Kidney (tissue), 14 donors: ENCODE measurements around the gene MGAT4B. TPM values are rescaled to one million over a fixed set of nuclear protein-coding genes. Genes with fewer than 3 reads are reported as not detected.

Experiments
- DNase-seq, 5 donors: peaks; one replicate each; pipeline ENCODE4 v3.0.0-alpha.2; 2013 to 2020
- FAIRE-seq: peaks from 2 replicates; lab custom pipeline; 2012; peaks lifted over from hg19 to GRCh38; lab: Jason Lieb, UNC
- H3K27ac ChIP-seq, 2 donors: one replicate each; pipeline ENCODE4 v1.7.0; 2013; ENCODE audit warnings: low read depth in 2 of 2, low read length in 2 of 2, inconsistent platforms in 1 of 2
- H3K27me3 ChIP-seq: one replicate; pipeline ENCODE4 v1.7.1; 2013; ENCODE audit warnings: low read length, inconsistent platforms; ENCODE audit not compliant: control insufficient read depth, insufficient read depth
- H3K36me3 ChIP-seq, 3 donors: one replicate each; pipeline versions ENCODE4 v1.7.0 to v1.7.1; 2013; ENCODE audit warnings: low read length in 3 of 3, control low read depth in 1 of 3, inconsistent platforms in 1 of 3; ENCODE audit not compliant: insufficient read depth in 3 of 3, control insufficient read depth in 2 of 3
- H3K4me1 ChIP-seq, 3 donors: one replicate each; pipeline versions ENCODE4 v1.7.0 to v1.7.1; 2013; ENCODE audit warnings: low read length in 3 of 3, inconsistent platforms in 1 of 3, low read depth in 1 of 3; ENCODE audit not compliant: control insufficient read depth in 2 of 3, insufficient read depth in 2 of 3
- H3K4me3 ChIP-seq, 3 donors: one replicate each; pipeline versions ENCODE4 v1.7.0 to v1.8.1; 2013; ENCODE audit warnings: low read length in 3 of 3, control low read depth in 1 of 3, inconsistent platforms in 1 of 3
- H3K9ac ChIP-seq, 3 donors: one replicate each; pipeline versions ENCODE4 v1.7.0 to v1.7.1; 2013; ENCODE audit warnings: low read length in 3 of 3, control low read depth in 1 of 3, inconsistent platforms in 1 of 3
- H3K9me3 ChIP-seq, 3 donors: one replicate each; pipeline versions ENCODE4 v1.7.0 to v1.7.1; 2013; ENCODE audit warnings: low read length in 3 of 3, control low read depth in 1 of 3, inconsistent platforms in 1 of 3; ENCODE audit not compliant: control insufficient read depth in 2 of 3, insufficient read depth in 1 of 3
- intact Hi-C: fragments of 100-400 bp; cut with DNase I; formaldehyde crosslinking; loops from one replicate; pipeline ENCODE4 v1.11.1; 2022
- microRNA-seq: library from miRNA; unstranded; fragments of <30 nt; microRNA quantifications from one replicate; pipeline ENCODE4 v1.2.0, GENCODE V29; 2020
- polyA plus RNA-seq: library from polyadenylated mRNA; stranded (reverse); fragments of 350-450 nt; fragmentation: Illumina TruSeq; extraction: RNeasy Lipid Tissue Mini Kit (QIAGEN cat#74804); gene quantifications from one replicate; pipeline ENCODE4 v1.2.3, GENCODE V29; 2014; ENCODE audit warnings: low read depth, low replicate concordance; ENCODE audit not compliant: insufficient read depth
- total RNA-seq: library from RNA; stranded (reverse); fragmentation: NEBNext Ultra II Directional; extraction: Animal tissue kit (Norgen Biotek cat#: 25700); gene quantifications from one replicate; pipeline ENCODE4 v1.2.1, GENCODE V29; 2021
- TF ChIP-seq, protein P1 (sequence below): IDR thresholded peaks from 3 replicates; pipeline ENCODE4 v1.5.1; 2012; ENCODE audit warnings: mild to moderate bottlenecking, moderate library complexity, borderline replicate concordance; ENCODE audit not compliant: insufficient read depth; ENCODE audit errors: extremely low read depth
- donor health status: control.
- donor health status: control.
- donor health status: control.
- donor health status: control.
- donor health status: control.
- donor health status: DM: yes; HTN: yes; CAD: no.
- donor health status: Normal renal cell carcinoma (clear cell type).

Gene MGAT4B
- total and polyA plus RNA-seq, 2 donors from 2014 or later, result 79.4 to 174 TPM

DNA sequence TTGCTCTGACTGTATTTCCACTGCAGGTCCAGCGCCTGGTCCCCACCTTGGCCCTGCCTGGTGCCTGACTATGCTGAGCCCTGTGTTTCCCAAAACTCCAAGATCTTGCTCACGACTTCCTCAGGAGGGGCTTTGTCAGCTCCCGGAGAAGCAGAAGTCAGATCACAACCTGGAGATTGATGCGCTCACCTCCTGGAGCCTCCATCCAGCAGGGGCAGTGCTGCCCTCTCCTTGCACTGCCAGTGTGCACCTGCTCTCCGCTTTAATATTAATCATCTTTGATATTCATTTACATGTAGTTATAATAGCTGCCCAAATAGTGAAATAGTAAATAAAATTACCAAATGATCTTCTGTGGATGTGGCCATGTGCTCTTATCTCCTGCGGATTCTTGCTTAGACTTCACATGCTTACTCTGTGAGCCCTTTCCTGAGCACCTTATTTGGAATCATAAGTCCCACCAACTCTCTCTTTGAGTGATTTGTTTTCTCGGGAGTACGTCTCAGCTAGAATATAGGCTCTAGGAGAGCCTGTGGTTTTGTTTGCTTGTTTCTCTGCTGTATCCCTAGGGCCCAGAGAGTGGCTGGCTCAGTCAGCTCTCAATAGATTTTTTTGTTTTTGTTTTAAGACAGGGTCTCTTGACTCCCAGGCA lies 56.7 kb downstream of the MGAT4B start:
- DNase-seq (no peak), FAIRE-seq (no peak)
- TF ChIP-seq, protein P1, sequence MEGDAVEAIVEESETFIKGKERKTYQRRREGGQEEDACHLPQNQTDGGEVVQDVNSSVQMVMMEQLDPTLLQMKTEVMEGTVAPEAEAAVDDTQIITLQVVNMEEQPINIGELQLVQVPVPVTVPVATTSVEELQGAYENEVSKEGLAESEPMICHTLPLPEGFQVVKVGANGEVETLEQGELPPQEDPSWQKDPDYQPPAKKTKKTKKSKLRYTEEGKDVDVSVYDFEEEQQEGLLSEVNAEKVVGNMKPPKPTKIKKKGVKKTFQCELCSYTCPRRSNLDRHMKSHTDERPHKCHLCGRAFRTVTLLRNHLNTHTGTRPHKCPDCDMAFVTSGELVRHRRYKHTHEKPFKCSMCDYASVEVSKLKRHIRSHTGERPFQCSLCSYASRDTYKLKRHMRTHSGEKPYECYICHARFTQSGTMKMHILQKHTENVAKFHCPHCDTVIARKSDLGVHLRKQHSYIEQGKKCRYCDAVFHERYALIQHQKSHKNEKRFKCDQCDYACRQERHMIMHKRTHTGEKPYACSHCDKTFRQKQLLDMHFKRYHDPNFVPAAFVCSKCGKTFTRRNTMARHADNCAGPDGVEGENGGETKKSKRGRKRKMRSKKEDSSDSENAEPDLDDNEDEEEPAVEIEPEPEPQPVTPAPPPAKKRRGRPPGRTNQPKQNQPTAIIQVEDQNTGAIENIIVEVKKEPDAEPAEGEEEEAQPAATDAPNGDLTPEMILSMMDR, result no peak
- H3K36me3 ChIP-seq, result no peaks in the 10 kb centered on the region
- intact Hi-C loops, result no loop called here
- peaks cover 0 to 9% (median 4%) of the 10 kb centered on the region in 3 donors for H3K4me1 ChIP-seq
- no peak overlapping the region for H3K9ac ChIP-seq
- no peaks in the 10 kb centered on the region for H3K27me3 ChIP-seq
- no peak overlapping the region for H3K27ac ChIP-seq
- H3K4me3 ChIP-seq, result no peak overlapping the region
- H3K9me3 ChIP-seq, result no peaks in the 10 kb centered on the region

DNA sequence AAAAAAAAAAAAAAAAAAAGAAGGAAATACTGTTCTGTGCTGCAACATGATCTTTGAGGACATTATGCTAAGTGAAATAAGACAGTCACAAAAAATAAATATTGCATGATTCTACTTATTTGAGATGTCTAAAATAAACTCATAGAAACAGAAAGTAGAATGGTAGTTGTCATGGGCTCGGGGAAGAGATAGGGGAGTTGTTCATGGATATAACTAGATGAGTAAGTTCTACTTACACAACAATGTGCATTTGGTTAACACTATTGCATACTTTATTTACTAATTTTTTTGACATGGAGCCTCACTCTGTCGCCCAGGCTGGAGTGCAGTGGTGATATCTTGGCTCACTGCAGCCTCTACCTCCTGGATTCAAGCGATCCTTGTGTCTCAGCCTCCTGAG lies 58.9 kb downstream of the MGAT4B start:
- peaks cover 0 to 3% (median 0%) of the 10 kb centered on the region in 3 donors for H3K4me1 ChIP-seq

More for the DNA sequence above, 58.9 kb downstream of the MGAT4B start:
- intact Hi-C loops, result no loop called here
- H3K27ac ChIP-seq, result no peak overlapping the region
- FAIRE-seq (no peak), DNase-seq (no peak)
- TF ChIP-seq, protein P1, result no peak
- no peak overlapping the region for H3K4me3 ChIP-seq
- H3K9ac ChIP-seq, result no peak overlapping the region
- no peaks in the 10 kb centered on the region for H3K27me3 ChIP-seq
- no peaks in the 10 kb centered on the region for H3K36me3 ChIP-seq
- no peaks in the 10 kb centered on the region for H3K9me3 ChIP-seq

Small RNAs within 50 kb of the gene (microRNA-seq; reads per million reads assigned to microRNA genes)
- 1.4 reads per million for gene MIR1229

Other genes with a start within 250 kb of the MGAT4B start
- 564 TPM for gene HNRNPH1, start 183.2 kb downstream of the MGAT4B start, total RNA-seq
- gene HNRNPH1, start 183.2 kb downstream of the MGAT4B start, polyA plus RNA-seq, result 191 TPM
- gene CBY3, start 125.8 kb downstream of the MGAT4B start, total RNA-seq, result not detected
- gene CBY3, start 125.8 kb downstream of the MGAT4B start, polyA plus RNA-seq, result not detected
- 824 TPM for gene CANX, start 107.9 kb downstream of the MGAT4B start, total RNA-seq
- 208 TPM for gene CANX, start 107.9 kb downstream of the MGAT4B start, polyA plus RNA-seq
- 26.8 TPM for gene MAML1, start 74.0 kb downstream of the MGAT4B start, total RNA-seq
- gene MAML1, start 74.0 kb downstream of the MGAT4B start, polyA plus RNA-seq, result 5.3 TPM
- 30.6 TPM for gene LTC4S, start 12.9 kb downstream of the MGAT4B start, total RNA-seq
- gene LTC4S, start 12.9 kb downstream of the MGAT4B start, polyA plus RNA-seq, result 20.1 TPM
- 249 TPM for gene SQSTM1, start 14.0 kb upstream of the MGAT4B start, total RNA-seq
- gene SQSTM1, start 14.0 kb upstream of the MGAT4B start, polyA plus RNA-seq, result 309 TPM
- gene MRNIP, start 52.0 kb upstream of the MGAT4B start, total RNA-seq, result 36.6 TPM
- 25.3 TPM for gene MRNIP, start 52.0 kb upstream of the MGAT4B start, polyA plus RNA-seq
- gene TBC1D9B, start 101.0 kb upstream of the MGAT4B start, total RNA-seq, result 117 TPM
- gene TBC1D9B, start 101.0 kb upstream of the MGAT4B start, polyA plus RNA-seq, result 49.5 TPM